ENCODE data around the gene STT3B.

Gene STT3B

GRCh38 chr3:31553258-31553657 is 20.5 kb downstream of the STT3B start:
- in situ Hi-C loops (cut with MboI; ENCODE audit: low sequenced_read_pairs, unreplicated experiment), result no loop called here
- TF ChIP-seq CTCF (IDR thresholded peaks at IDR 0.05; ENCODE audit: borderline replicate concordance, control extremely low read depth, extremely low read depth, insufficient read depth, missing control alignments), result no peak
- DNase-seq (ENCODE audit: low spot score), result no peak

DNA sequence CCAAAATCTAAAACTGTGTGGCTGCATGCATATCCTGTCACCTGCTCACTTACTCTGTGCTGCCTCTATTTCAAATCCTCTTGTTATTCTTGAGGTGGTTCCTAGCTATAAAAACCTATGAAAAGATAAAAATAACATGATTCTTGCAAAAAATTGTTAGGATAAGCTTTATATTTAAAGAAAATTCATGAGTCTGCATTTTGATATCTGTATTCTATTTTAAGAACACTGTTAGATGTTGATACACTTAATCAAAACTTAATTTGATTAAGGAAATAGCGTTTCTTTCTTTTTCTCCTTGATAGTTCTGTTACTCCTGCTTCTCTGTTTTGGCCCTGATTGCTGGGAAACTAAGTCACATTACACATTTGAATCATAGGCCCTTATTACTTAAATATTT is 22.5 kb downstream of the STT3B start:
- no peak for TF ChIP-seq CTCF (IDR thresholded peaks at IDR 0.05; ENCODE audit: borderline replicate concordance, control extremely low read depth, extremely low read depth, insufficient read depth, missing control alignments)

GRCh38 chr3:31559872-31560534 is 27.3 kb downstream of the STT3B start:
- in situ Hi-C loops (cut with MboI; ENCODE audit: low sequenced_read_pairs, unreplicated experiment), result no loop called here
- no peak for DNase-seq (ENCODE audit: low spot score)
- TF ChIP-seq CTCF (IDR thresholded peaks at IDR 0.05; ENCODE audit: borderline replicate concordance, control extremely low read depth, extremely low read depth, insufficient read depth, missing control alignments), result no peak

More for the DNA sequence above, 22.5 kb downstream of the STT3B start:
- in situ Hi-C loops (cut with MboI; ENCODE audit: low sequenced_read_pairs, unreplicated experiment), result no loop called here
- no peak for DNase-seq (ENCODE audit: low spot score)

DNA sequence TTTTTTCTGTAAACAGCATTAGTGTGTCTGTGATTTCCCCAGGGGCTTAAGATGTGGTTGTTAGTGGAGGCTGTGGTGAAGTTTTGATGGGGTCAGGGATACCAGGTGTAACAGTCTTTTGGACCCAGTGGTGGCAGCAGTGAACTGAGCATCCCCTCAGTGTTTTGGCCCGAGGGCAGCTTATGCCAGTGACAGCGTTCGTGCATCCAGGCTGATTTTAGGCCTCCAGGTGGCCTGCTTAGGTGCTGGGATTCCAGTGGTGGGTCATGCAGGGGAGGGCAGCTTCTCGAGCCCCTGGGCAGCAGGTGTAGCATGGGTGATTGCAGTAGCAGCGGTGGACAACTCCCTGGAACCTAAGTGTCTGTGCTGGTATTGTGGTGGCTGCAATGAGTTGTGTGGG is 29.2 kb downstream of the STT3B start:
- no peak for DNase-seq (ENCODE audit: low spot score)
- in situ Hi-C loops (cut with MboI; ENCODE audit: low sequenced_read_pairs, unreplicated experiment), result no loop called here
- no peak for TF ChIP-seq CTCF (IDR thresholded peaks at IDR 0.05; ENCODE audit: borderline replicate concordance, control extremely low read depth, extremely low read depth, insufficient read depth, missing control alignments)

DNA sequence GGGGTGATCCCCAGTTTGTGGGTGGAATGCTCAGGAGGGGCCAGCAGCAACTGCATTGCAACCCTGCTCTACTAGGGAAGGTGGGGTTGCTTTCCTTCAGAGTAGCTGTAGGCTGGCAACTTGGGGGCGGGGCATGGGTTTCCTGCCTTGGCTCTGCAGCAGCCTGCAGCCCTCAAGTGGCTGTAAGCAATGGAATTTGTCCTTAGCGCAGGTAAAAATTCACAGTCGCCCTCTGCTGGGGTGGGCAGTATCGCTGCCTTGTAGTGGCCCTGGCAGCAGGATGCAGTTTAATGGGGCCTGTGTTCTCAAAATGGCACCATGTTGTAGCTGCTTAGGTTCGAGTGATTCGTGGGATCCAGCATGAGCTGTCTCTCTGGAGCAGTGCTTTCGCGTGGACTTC is 29.8 kb downstream of the STT3B start:
- in situ Hi-C loops (cut with MboI; ENCODE audit: low sequenced_read_pairs, unreplicated experiment), result no loop called here
- no peak for TF ChIP-seq CTCF (IDR thresholded peaks at IDR 0.05; ENCODE audit: borderline replicate concordance, control extremely low read depth, extremely low read depth, insufficient read depth, missing control alignments)
- DNase-seq (ENCODE audit: low spot score), result no peak

DNA sequence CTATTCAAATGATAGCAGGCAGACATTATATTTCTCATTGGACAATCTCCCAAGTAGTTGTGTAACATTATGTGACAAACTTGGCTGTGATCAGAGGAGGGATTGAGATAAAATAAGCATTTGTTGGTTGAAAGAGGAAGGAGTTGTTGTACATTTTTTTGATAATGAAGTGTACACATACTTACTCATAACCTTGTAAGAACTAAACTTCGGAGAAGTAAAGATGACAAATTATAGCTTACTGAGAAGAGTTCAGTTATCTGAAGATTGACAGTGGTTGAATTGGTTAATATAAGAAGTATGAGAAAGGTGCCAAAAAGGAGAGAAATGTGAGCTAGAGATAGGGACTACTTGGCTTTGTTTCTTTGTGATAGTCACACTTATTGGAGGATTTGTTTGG is 32.6 kb downstream of the STT3B start:
- DNase-seq (ENCODE audit: low spot score), result no peak
- in situ Hi-C loops (cut with MboI; ENCODE audit: low sequenced_read_pairs, unreplicated experiment), result no loop called here

More for the DNA sequence above, 32.6 kb downstream of the STT3B start:
- TF ChIP-seq CTCF (IDR thresholded peaks at IDR 0.05; ENCODE audit: borderline replicate concordance, control extremely low read depth, extremely low read depth, insufficient read depth, missing control alignments), result no peak

Measured in GM13976 (cell line).